ENCODE data around the gene LRP2.

LRP2 gene

GRCh38 chr2:169173876-169174275 lies 188.5 kb downstream of the LRP2 start:
- Histone ChIP-seq H3K4me3 (no peak overlapping the region), H3K27ac (no peak overlapping the region), H3K36me3 (ENCODE audit: insufficient read depth, low read length) (no peaks in the 10 kb centered on the region), H3K9ac (ENCODE audit: insufficient read length) (no peak overlapping the region), H3K9me3 (ENCODE audit: low read depth, low read length) (no peaks in the 10 kb centered on the region)
- TF ChIP-seq EZH2 (IDR thresholded peaks at IDR 0.05) (no peak), FOXP2 (optimal IDR thresholded peaks at IDR 0.05; ENCODE audit: control extremely low read depth, extremely low read length, insufficient read depth) (no peak), POLR2AphosphoS5 (IDR thresholded peaks at IDR 0.05; ENCODE audit: borderline replicate concordance, low read depth, low read length) (no peak)
- no peak for DNase-seq (ENCODE audit: low read depth, low spot score)

GRCh38 chr2:169172914-169173313 lies 189.4 kb downstream of the LRP2 start:
- no peak for TF ChIP-seq FOXP2 (optimal IDR thresholded peaks at IDR 0.05; ENCODE audit: control extremely low read depth, extremely low read length, insufficient read depth)
- no peak for TF ChIP-seq POLR2AphosphoS5 (IDR thresholded peaks at IDR 0.05; ENCODE audit: borderline replicate concordance, low read depth, low read length)
- no peak for TF ChIP-seq EZH2 (IDR thresholded peaks at IDR 0.05)
- DNase-seq (ENCODE audit: low read depth, low spot score): no peak
- H3K9me3 ChIP-seq (ENCODE audit: low read depth, low read length): no peaks in the 10 kb centered on the region
- H3K27ac ChIP-seq: no peak overlapping the region
- no peaks in the 10 kb centered on the region for H3K36me3 ChIP-seq (ENCODE audit: insufficient read depth, low read length)
- H3K9ac ChIP-seq (ENCODE audit: insufficient read length): no peak overlapping the region
- no peak overlapping the region for H3K4me3 ChIP-seq

DNA sequence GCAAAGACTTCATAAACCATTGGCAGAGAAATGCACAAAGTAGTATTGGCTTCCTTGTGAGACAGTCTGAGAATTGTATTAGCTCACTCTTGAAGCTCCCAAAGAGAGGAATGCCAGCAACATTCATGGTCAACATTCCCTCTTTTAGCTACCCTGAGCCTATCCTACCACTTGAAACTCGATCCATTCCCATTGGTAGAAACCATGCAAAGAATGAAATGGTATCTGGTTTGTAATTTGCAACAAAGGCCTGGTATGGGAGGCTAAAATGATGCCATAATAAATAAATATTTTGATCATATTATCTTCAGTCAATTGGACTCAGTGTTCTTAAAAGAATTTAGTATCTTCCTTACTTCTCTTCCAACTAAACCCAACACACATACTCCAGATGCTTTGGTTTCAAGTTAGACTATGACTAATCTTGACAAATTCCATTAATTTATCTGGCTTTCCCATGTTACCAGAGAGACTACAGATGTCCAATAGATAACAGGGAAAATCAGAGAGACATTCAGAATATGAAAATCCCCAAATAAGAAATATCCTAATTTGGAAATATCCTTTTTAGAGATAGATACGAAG lies 190.1 kb downstream of the LRP2 start:
- H3K9ac ChIP-seq (ENCODE audit: insufficient read length): no peak overlapping the region
- no peak overlapping the region for H3K27ac ChIP-seq
- no peak for TF ChIP-seq EZH2 (IDR thresholded peaks at IDR 0.05)
- no peaks in the 10 kb centered on the region for H3K36me3 ChIP-seq (ENCODE audit: insufficient read depth, low read length)
- DNase-seq (ENCODE audit: low read depth, low spot score): no peak
- H3K9me3 ChIP-seq (ENCODE audit: low read depth, low read length): no peaks in the 10 kb centered on the region
- no peak overlapping the region for H3K4me3 ChIP-seq

DNA sequence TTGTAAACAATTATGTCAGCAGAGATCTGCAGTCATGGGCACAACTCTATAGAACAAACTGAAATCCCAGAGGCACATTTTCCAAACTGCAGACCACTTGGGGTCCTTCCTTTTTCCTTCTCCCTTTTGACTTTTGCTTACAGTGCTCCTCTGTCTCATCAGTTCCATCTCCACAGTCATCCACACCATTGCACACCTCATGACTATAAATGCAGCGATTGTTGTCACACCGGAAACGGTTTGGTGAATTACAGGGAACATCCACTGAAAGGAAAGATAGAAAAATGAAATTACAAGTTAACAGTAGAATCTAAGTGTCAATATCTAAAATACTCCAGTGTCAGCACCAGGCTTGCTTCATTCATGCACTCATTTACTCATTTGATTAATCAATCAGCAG lies 196.5 kb downstream of the LRP2 start:
- no peaks in the 10 kb centered on the region for H3K36me3 ChIP-seq (ENCODE audit: insufficient read depth, low read length)
- TF ChIP-seq FOXP2 (optimal IDR thresholded peaks at IDR 0.05; ENCODE audit: control extremely low read depth, extremely low read length, insufficient read depth) (no peak), POLR2AphosphoS5 (IDR thresholded peaks at IDR 0.05; ENCODE audit: borderline replicate concordance, low read depth, low read length) (no peak), EZH2 (IDR thresholded peaks at IDR 0.05) (no peak)
- no peak overlapping the region for H3K4me3 ChIP-seq
- no peak for DNase-seq (ENCODE audit: low read depth, low spot score)
- H3K9ac ChIP-seq (ENCODE audit: insufficient read length): no peak overlapping the region
- H3K27ac ChIP-seq: no peak overlapping the region
- no peaks in the 10 kb centered on the region for H3K9me3 ChIP-seq (ENCODE audit: low read depth, low read length)

DNA sequence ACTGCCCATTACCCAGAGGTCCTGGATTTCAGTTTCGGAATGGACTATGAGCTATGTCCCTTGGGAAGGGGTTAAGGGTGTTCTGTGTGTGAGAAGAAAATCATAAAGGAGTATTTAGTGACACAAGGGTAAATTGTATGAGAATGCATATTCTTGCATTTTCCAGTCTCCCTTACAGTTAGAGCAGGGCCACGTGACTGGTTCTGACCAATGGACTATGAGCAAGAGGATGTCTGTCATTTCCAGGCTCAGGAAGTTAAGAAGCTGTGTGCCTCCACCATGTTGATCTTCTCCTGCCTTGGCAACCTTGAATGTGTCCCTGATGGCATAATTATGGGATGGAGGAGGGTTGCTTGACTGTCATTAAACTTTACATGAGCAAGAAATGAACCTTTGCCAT lies 198.0 kb downstream of the LRP2 start:
- no peak overlapping the region for H3K9ac ChIP-seq (ENCODE audit: insufficient read length)
- TF ChIP-seq EZH2 (IDR thresholded peaks at IDR 0.05) (no peak), POLR2AphosphoS5 (IDR thresholded peaks at IDR 0.05; ENCODE audit: borderline replicate concordance, low read depth, low read length) (no peak), FOXP2 (optimal IDR thresholded peaks at IDR 0.05; ENCODE audit: control extremely low read depth, extremely low read length, insufficient read depth) (no peak)
- H3K36me3 ChIP-seq (ENCODE audit: insufficient read depth, low read length): no peaks in the 10 kb centered on the region
- no peak overlapping the region for H3K27ac ChIP-seq
- DNase-seq (ENCODE audit: low read depth, low spot score): no peak
- H3K9me3 ChIP-seq (ENCODE audit: low read depth, low read length): no peaks in the 10 kb centered on the region
- H3K4me3 ChIP-seq: no peak overlapping the region

DNA sequence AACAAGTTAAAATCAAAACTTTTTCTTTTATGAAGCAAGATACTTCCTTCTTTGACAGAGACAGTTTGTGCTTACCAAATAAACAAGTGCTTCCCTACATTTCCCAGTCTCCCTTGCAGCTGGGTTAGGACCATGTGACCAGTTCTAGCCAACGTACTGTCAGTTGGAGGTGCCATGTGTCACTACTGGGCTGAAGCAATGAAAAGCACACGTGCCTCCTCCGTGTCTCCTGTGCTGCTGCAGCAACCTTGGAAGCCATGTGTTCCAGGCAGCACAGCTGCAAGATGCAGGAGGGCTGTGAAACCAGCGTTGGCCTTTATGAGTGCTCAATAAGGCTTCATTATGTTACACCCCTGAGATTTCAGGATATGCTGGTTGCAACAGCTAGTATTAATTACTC lies 199.7 kb downstream of the LRP2 start:
- DNase-seq (ENCODE audit: low read depth, low spot score): no peak
- Histone ChIP-seq H3K36me3 (ENCODE audit: insufficient read depth, low read length) (no peaks in the 10 kb centered on the region), H3K4me3 (no peak overlapping the region), H3K9me3 (ENCODE audit: low read depth, low read length) (no peaks in the 10 kb centered on the region), H3K27ac (no peak overlapping the region), H3K9ac (ENCODE audit: insufficient read length) (no peak overlapping the region)
- TF ChIP-seq POLR2AphosphoS5 (IDR thresholded peaks at IDR 0.05; ENCODE audit: borderline replicate concordance, low read depth, low read length) (no peak), EZH2 (IDR thresholded peaks at IDR 0.05) (no peak), FOXP2 (optimal IDR thresholded peaks at IDR 0.05; ENCODE audit: control extremely low read depth, extremely low read length, insufficient read depth) (no peak)

DNA sequence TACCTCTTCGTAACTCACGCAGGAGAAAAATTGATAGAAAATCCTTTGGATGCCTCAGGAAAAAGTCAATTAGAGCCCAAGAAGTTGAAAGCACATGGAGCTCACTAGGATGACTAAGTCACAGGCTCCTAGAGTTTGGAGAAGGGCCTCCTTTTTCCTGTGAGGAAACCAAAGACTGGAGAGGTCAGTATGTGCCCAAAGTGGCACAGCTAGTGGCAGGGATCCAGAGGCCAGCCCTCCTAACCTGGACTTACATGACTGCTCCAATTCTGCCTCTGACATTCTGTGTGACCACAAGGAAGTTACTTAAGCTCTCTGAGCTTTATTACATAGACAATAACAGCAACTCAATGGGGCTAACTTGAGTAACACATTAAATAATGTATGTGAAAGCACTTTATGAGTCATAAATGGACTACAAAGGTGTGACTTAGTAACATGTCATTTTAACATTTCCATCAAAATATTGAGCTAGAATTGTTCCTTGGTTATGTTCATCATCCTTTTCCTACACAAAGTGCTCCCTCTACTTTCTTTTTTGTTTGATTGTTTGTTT lies 201.3 kb downstream of the LRP2 start:
- TF ChIP-seq POLR2AphosphoS5 (IDR thresholded peaks at IDR 0.05; ENCODE audit: borderline replicate concordance, low read depth, low read length): no peak
- no peak for TF ChIP-seq FOXP2 (optimal IDR thresholded peaks at IDR 0.05; ENCODE audit: control extremely low read depth, extremely low read length, insufficient read depth)
- no peak for TF ChIP-seq EZH2 (IDR thresholded peaks at IDR 0.05)
- H3K9ac ChIP-seq (ENCODE audit: insufficient read length): no peak overlapping the region
- H3K36me3 ChIP-seq (ENCODE audit: insufficient read depth, low read length): no peaks in the 10 kb centered on the region
- H3K4me3 ChIP-seq: no peak overlapping the region
- H3K27ac ChIP-seq: no peak overlapping the region
- DNase-seq (ENCODE audit: low read depth, low spot score): no peak
- H3K9me3 ChIP-seq (ENCODE audit: low read depth, low read length): no peaks in the 10 kb centered on the region

GRCh38 chr2:169159686-169160085 lies 202.6 kb downstream of the LRP2 start:
- no peaks in the 10 kb centered on the region for H3K36me3 ChIP-seq (ENCODE audit: insufficient read depth, low read length)
- no peak overlapping the region for H3K4me3 ChIP-seq
- H3K27ac ChIP-seq: no peak overlapping the region
- TF ChIP-seq FOXP2 (optimal IDR thresholded peaks at IDR 0.05; ENCODE audit: control extremely low read depth, extremely low read length, insufficient read depth) (no peak), POLR2AphosphoS5 (IDR thresholded peaks at IDR 0.05; ENCODE audit: borderline replicate concordance, low read depth, low read length) (no peak), EZH2 (IDR thresholded peaks at IDR 0.05) (no peak)
- H3K9me3 ChIP-seq (ENCODE audit: low read depth, low read length): no peaks in the 10 kb centered on the region
- H3K9ac ChIP-seq (ENCODE audit: insufficient read length): no peak overlapping the region
- no peak for DNase-seq (ENCODE audit: low read depth, low spot score)

DNA sequence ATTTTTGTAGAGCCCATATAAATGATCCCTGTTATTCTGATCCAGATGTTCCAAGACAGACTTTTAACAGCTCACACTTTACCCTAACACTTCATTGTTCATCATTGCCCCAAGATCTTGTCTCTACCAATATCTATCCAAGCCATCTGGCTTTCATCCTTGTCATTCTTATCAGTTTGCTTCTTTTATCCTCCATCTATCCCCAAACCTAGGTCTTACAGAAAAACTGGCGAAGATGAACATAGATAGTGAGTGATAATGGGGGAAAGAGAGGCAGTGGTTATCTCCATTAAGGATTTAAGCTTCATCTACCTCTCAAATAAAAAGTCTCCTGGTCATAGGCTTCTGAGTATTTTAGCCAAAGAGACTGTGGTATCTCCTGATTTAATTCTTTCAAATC lies 203.5 kb downstream of the LRP2 start:
- Histone ChIP-seq H3K4me3 (no peak overlapping the region), H3K9ac (ENCODE audit: insufficient read length) (no peak overlapping the region), H3K9me3 (ENCODE audit: low read depth, low read length) (no peaks in the 10 kb centered on the region), H3K27ac (no peak overlapping the region), H3K36me3 (ENCODE audit: insufficient read depth, low read length) (no peaks in the 10 kb centered on the region)
- TF ChIP-seq FOXP2 (optimal IDR thresholded peaks at IDR 0.05; ENCODE audit: control extremely low read depth, extremely low read length, insufficient read depth) (no peak), EZH2 (IDR thresholded peaks at IDR 0.05) (no peak), POLR2AphosphoS5 (IDR thresholded peaks at IDR 0.05; ENCODE audit: borderline replicate concordance, low read depth, low read length) (no peak)
- no peak for DNase-seq (ENCODE audit: low read depth, low spot score)

Measured in SK-N-MC (cell line).